GM19452 (cell line): Measurements from ENCODE around the gene ULK4.
"Not testable (repeated sequence)": the region's sequence is repeated elsewhere in the genome, so short reads cannot be mapped to it uniquely, and the experiment has no call there.

ENCODE experiments used
- ATAC-seq: cut with Tn5 transposase; IDR thresholded peaks from one replicate; pipeline ENCODE4 v1.9.1; 2021; ENCODE audit not compliant: unreplicated experiment

The ULK4 gene

DNA sequence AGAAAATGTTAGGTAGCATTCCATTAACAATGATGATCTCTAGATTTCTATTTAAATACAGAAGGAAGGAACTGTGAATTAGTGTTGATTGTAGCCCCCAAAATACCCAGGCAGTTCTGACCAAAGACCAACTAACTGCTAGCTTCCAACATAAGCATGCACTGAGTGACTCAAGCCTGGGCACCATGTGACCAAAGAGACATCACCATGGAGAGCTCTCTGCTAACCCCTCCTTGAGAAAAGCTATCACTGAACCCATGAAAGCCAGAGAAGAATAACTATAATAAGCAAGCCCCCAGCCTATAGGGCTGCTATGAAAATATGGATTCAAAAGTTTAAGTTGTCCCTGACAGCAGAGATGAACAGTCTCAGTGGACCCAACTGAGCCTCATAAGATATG lies 310.2 kb downstream of the ULK4 start:
- ATAC-seq: no peak

DNA sequence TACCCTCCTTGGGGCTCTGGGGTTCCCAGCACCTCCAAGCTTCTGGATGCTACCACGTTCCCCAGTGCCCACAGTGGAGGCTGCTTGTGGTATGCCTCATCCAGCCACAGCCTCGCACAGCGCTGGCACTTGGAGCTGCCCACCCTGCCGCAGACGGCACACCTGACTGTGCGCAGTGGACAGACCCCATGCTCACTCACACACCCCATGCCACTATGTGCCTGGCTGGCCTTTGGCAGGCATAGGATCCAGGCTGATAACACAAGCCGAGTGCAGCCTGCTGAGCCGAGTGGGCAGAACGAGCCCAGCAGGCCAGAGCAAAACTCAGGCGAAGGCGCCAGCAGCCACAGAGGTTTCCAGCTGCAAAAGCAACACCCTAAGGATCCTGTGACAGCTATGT lies 311.5 kb downstream of the ULK4 start:
- ATAC-seq: no peak

- no peak for ATAC-seq
Measured at GRCh38 chr3:41649129-41649739, 312.7 kb downstream of the ULK4 start.

DNA sequence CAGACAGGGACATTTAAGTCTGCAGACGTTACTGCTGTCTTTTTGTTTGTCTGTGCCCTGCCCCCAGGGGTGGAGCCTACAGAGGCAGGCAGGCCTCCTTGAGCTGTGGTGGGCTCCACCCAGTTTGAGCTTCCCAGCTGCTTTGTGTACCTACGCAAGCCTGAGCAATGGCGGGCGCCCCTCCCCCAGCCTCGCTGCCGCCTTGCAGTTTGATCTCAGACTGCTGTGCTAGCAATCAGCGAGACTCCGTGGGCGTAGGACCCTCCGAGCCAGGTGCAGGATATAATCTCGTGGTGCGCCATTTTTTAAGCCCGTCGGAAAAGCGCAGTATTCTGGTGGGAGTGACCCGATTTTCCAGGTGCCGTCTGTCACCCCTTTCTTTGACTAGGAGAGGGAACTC lies 314.2 kb downstream of the ULK4 start:
- ATAC-seq: not testable (repeated sequence)

GRCh38 chr3:41640076-41640475 lies 321.8 kb downstream of the ULK4 start:
- no peak for ATAC-seq

GRCh38 chr3:41638381-41638780 lies 323.5 kb downstream of the ULK4 start:
- no peak for ATAC-seq

- no peak for ATAC-seq
Measured at GRCh38 chr3:41632700-41633099, 329.2 kb downstream of the ULK4 start.

- no peak for ATAC-seq
Measured at GRCh38 chr3:41630708-41631107, 331.2 kb downstream of the ULK4 start.

DNA sequence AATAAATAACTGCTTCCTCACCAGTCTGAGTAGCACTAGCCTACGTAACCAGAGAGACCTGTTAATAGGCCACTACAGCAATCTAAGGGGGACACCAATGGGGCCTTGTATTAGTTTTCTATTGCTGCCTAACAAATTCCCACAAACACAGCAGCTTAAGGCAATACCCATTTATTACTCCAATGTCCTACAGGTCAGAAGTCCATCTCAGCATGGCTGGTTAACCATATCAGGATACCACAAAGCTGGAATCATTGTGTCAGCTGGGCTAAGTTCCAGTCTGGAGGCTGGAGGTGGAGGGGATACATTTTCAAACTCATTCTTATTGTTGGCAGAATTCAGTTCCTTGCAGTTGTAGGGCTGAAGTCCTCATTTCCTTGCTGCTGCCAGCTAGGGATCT lies 331.9 kb downstream of the ULK4 start:
- ATAC-seq: no peak

DNA sequence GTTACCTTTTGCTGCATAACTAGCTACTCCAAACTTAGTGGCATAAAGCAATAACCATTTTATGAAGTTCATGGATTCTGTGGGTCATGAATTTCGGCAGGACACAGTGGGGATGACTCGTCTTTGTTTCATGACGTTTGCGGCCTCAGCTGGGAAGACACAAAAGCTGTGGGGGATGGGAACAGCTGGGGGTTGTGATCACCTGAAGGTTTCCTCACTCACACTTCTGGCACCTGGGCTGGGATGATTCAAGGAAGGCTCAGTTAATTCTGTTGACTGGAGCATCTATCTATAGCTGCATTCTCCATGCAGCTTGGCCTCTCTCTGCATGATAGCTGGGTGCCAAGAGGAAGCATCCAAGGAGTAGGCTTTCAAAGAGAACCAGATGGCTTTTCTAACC lies 332.8 kb downstream of the ULK4 start:
- ATAC-seq: no peak

- no peak for ATAC-seq
Measured at GRCh38 chr3:41627477-41628087, 334.3 kb downstream of the ULK4 start.

DNA sequence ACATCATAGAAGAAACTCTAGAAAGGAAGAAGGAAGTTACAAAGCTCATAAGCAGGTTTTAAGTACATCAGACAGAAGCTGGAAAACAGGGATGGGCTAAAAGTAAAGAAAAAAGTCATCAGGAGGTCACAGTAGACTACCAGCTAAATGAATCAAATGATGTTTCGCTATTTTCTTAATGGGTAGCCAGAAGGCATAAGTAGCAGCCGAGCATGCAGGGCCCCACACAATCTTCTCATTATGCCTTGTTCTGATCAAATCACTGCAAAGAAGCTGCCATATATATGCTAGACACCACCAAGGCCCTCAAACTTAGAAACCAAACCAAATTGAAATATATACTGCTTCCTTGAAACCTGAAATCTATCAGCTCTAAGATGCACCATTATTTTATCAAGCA lies 349.1 kb downstream of the ULK4 start:
- no peak for ATAC-seq

DNA sequence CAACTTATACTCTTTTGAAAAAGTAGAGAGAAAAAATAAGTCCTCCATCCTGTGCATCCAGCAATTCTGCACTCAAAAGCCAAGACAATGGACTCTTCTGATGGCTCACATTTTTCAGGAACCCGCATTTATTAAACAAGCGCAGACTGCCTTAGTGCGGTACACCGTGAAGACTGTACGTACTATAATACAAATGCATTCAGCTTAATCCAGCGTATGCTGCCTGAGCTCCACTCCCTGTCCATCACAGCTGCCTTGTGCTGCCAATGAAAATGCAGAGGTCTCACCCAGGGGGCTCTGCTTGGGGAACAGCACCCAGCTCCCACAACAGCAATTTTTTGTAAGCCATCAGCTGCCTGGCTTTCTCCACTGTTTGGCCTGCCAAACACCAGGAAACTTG lies 350.9 kb downstream of the ULK4 start:
- no peak for ATAC-seq

- ATAC-seq: no peak
Measured at GRCh38 chr3:41608347-41608746, 353.6 kb downstream of the ULK4 start.

DNA sequence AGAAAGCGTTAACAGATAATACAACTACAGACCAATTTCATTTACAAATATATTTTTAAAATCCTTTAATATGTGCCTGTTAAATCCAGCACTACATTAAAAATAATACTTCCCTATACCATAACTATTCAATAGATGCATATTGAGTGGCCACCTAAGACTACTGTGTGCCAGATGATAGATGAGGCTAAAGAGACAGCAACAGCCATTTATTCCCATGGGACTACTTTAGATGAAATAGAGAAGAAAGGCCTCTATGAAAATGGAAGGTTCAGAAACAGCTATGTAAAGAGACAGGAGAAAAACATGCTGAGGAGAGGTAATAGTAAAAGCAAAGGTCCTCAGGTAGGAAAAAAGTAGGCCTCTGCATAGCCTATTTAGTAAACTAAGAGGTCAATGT lies 358.1 kb downstream of the ULK4 start:
- no peak for ATAC-seq

DNA sequence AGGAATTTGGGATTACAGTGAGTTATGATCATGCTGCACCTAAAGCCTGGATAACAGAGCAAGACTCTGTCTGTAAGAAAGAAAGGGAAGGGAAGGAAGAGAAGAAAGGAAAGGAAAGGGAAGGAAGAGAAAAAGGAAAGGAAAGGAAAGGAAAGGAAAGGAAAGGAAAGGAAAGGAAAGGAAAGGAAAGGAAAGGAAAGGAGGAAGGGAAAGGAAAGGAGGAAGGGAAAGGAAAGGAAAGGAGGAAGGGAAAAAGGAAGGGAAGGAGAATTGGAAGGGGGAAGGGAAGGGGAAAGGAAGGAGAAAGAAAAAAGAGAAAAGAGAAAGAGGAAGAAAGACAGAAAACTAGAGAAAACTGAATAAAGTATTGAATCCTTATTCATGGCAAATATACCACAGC lies 359.8 kb downstream of the ULK4 start:
- ATAC-seq: no peak

DNA sequence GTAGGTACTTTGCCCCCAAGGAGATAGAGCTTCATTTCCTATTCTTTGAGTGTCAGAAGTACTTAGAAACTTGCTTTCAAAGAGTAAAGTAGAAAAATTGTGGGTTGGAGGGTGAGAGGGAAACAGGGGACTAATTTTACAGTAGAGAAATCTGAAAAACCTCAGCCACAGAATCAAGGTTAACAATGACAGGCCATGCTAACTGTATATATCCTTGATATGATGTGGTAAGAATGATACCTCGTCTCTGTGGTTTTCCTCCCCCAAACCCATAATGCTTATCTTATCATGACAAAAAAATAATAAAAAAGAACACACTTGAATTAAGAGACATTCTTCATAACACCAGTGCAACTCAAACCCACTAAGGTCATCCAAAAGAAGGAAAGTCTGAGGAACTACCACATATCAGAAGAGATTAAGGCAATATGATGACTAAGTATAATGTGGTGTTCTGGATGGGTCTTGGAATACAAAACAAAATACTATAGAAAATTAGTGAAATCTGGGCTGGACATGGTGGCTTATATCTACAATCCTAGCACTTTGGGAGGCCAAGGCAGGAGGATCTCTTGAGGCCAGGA lies 360.4 kb downstream of the ULK4 start:
- no peak for ATAC-seq

- no peak for ATAC-seq
Measured at GRCh38 chr3:41600616-41601015, 361.3 kb downstream of the ULK4 start.

- ATAC-seq: no peak
Measured at GRCh38 chr3:41599127-41599484, 362.8 kb downstream of the ULK4 start.

DNA sequence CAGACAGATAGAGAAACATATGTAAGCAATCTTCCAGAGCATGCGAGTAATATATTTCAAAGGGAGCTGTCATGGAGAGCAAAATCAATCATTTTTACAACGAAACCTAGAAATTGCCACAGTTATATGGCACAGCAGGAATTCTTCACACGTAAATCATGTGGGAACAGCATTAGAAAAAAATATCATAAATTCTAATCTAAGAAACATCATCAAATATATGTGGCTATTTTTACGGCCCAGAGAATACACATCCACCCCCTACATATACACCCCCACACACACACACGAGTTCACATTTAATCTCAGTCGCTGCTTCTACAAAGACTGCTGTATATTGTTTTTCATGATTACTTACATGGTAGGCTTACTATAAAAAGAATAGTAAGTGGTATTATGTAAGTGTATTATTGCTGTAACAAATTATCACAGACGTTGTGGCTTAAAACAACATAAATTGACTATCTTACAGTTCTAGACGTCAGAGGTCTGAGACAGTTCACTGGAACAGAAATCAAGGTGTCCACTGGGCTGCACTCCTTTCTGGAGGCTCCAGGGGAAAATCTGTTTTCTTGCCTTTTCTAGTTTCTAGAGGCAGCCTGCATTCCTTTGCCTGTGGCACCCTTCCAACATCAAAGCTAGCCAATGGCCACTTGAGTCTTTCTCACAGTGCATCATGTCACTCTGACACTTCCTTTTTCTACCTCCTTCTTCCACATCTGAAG lies 363.3 kb downstream of the ULK4 start:
- no peak for ATAC-seq

GRCh38 chr3:41593774-41594173 lies 368.1 kb downstream of the ULK4 start:
- no peak for ATAC-seq
